MCF 10A (cell line): Measurements from ENCODE around the gene PTCD1. TPM values are rescaled to one million over a fixed set of nuclear protein-coding genes. Genes with fewer than 3 reads are reported as not detected.
A peak's percentile ranks its signal among the peaks of the same experiment; 100 is the strongest.

Source experiments
- BruUV-seq: library from RNA; stranded (reverse); fragments of 400-500 nt; replicated peaks from 2 replicates; lab custom pipeline; 2021; lab: Mats Ljungman, UMichigan
- CTCF ChIA-PET: fragments of 300-600 bp; sonication (Branson Sonifier 250); formaldehyde crosslinking; extraction: SDS; loops from one replicate; lab custom pipeline; 2021; ENCODE audit warnings: antibody characterized with exemption, inconsistent platforms; lab: Yijun Ruan, JAX
- POLR2A ChIA-PET: fragments of 300-600, 350-650 bp; sonication (Branson Sonifier 250); formaldehyde crosslinking; extraction: SDS; loops from one replicate; lab custom pipeline; 2020; ENCODE audit warnings: antibody characterized with exemption, inconsistent platforms; lab: Yijun Ruan, JAX
- DNase-seq: peaks from one replicate; pipeline ENCODE4 v3.0.0-alpha.2; 2018; ENCODE audit not compliant: unreplicated experiment
- H3K27ac Mint-ChIP-seq: one replicate; pipeline ENCODE4 v1.8.0; 2022; ENCODE audit warnings: mild to moderate bottlenecking, low read depth, mixed read lengths; ENCODE audit not compliant: unreplicated experiment
- H3K27me3 Mint-ChIP-seq: one replicate; pipeline ENCODE4 v1.8.0; 2022; ENCODE audit warnings: mixed read lengths; ENCODE audit not compliant: insufficient read depth, unreplicated experiment
- H3K36me3 Mint-ChIP-seq: one replicate; pipeline ENCODE4 v1.8.0; 2022; ENCODE audit warnings: mild to moderate bottlenecking, moderate library complexity, mixed read lengths; ENCODE audit not compliant: insufficient read depth, unreplicated experiment
- H3K4me1 Mint-ChIP-seq: one replicate; pipeline ENCODE4 v1.8.0; 2022; ENCODE audit warnings: mixed read lengths; ENCODE audit not compliant: insufficient read depth, unreplicated experiment
- H3K4me3 Mint-ChIP-seq: one replicate; pipeline ENCODE4 v1.8.0; 2022; ENCODE audit warnings: mild to moderate bottlenecking, moderate library complexity, mixed read lengths; ENCODE audit not compliant: unreplicated experiment
- H3K9me3 Mint-ChIP-seq: one replicate; pipeline ENCODE4 v1.8.0; 2022; ENCODE audit warnings: mixed read lengths; ENCODE audit not compliant: unreplicated experiment
- intact Hi-C: fragments of 100-400 bp; cut with micrococcal nuclease; formaldehyde crosslinking; loops from 2 replicates; pipeline ENCODE4 v1.14.1; 2022
- total RNA-seq: library from RNA; stranded (reverse); gene quantifications from 2 replicates; pipeline ENCODE4 v1.2.3, GENCODE V29; 2022
- TF ChIP-seq, protein P1 (sequence below): fragments of 200-600 bp; IDR thresholded peaks from one replicate; pipeline ENCODE4 v1.8.0; 2022; ENCODE audit warnings: antibody characterized with exemption, mild to moderate bottlenecking; ENCODE audit not compliant: unreplicated experiment

The PTCD1 gene
- total RNA-seq, 1 experiment from 2014 or later = 4.9 TPM

DNA sequence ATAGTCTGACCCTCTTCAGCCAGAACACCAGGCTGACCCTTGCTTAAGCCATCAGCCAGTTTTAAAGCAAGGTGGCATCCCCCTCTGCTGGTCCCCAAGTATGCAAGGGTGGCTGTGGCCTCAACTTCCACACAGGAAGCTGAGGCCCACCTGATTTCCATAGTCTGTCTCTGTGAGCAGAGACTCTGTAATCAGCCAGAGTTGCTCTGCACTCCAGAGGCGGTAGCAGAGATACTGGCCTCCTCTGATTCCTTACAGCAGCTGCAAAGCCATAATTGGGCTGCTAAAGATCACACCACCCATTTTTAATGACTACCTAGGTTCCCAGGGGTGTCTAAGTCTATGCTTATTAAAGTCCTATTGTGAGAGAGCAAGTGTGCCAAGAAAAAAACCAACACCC, 32.0 kb downstream of the PTCD1 start:
- peak overlapping the region; percentile 97 for H3K4me3 Mint-ChIP-seq
- H3K4me1 Mint-ChIP-seq = peaks cover 30% of the 10 kb centered on the region
- CTCF ChIA-PET = interaction anchor here (0.5 to 1.6 kb wide), 3 partner anchors 8 to 431 kb away, joined by 3 to 6 read pairs (median 4); no protein-coding TSS in a partner anchor
- no peaks in the 10 kb centered on the region for H3K27me3 Mint-ChIP-seq
- peaks cover 66% of the 10 kb centered on the region for H3K36me3 Mint-ChIP-seq
- POLR2A ChIA-PET = interaction anchor here (0.6 to 4.0 kb wide), 11 partner anchors 7 to 307 kb away, joined by 3 to 46 read pairs (median 5); no protein-coding TSS in a partner anchor
- no peaks in the 10 kb centered on the region for H3K9me3 Mint-ChIP-seq
- TF ChIP-seq, protein P1, sequence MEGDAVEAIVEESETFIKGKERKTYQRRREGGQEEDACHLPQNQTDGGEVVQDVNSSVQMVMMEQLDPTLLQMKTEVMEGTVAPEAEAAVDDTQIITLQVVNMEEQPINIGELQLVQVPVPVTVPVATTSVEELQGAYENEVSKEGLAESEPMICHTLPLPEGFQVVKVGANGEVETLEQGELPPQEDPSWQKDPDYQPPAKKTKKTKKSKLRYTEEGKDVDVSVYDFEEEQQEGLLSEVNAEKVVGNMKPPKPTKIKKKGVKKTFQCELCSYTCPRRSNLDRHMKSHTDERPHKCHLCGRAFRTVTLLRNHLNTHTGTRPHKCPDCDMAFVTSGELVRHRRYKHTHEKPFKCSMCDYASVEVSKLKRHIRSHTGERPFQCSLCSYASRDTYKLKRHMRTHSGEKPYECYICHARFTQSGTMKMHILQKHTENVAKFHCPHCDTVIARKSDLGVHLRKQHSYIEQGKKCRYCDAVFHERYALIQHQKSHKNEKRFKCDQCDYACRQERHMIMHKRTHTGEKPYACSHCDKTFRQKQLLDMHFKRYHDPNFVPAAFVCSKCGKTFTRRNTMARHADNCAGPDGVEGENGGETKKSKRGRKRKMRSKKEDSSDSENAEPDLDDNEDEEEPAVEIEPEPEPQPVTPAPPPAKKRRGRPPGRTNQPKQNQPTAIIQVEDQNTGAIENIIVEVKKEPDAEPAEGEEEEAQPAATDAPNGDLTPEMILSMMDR = no peak
- intact Hi-C loops = no loop called here
- no peak overlapping the region for H3K27ac Mint-ChIP-seq
- no peak for DNase-seq
- BruUV-seq = no TSS peak

GRCh38 chr7:99404977-99405320, 33.6 kb downstream of the PTCD1 start:
- peaks cover 66% of the 10 kb centered on the region for H3K36me3 Mint-ChIP-seq
- POLR2A ChIA-PET = no interaction called here
- BruUV-seq = no TSS peak

DNA sequence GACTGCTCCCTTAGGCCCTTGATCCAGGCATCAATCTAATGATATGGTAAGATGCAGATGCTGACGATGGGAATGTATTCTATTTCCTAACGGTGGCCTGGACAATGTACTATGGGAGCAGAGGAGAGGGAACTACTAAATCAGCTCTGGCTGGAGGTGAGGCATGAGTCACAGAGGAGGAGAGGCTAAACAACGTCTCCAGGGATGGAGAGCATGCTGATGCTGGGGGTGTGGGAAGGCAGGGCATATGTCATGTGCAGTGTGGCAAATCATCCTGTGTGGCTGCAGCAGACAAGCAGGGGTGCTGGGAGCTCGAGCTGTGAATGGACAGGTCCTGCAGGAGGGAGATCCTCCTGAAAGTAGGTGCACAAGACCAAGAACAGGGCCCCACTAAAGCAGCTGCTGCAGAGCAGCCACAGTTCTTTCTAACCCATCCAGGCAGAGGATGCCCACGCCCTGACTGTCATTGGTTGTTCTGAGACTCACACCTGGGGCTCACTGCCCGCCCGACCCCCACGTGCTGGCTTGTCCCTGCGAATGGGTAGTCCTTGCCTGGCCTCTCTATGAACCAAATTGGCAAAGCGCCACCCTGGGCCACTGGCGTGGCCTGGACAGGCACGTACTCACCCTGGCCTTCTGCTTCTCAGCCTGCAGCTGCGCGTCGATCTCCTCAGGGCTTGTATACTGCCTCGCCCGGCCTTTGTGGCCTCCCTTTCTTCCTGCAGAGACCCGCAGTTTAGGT, 34.2 kb downstream of the PTCD1 start:
- no peak for DNase-seq
- Mint-ChIP-seq H3K36me3 (peaks cover 70% of the 10 kb centered on the region), H3K4me1 (peaks cover 20% of the 10 kb centered on the region), H3K9me3 (no peaks in the 10 kb centered on the region), H3K27me3 (no peaks in the 10 kb centered on the region), H3K4me3 (no peak overlapping the region), H3K27ac (peak overlapping the region; percentile 16)
- ChIA-PET POLR2A (no interaction called here), CTCF (interaction anchor here (0.6 kb wide), 1 partner anchor 275 kb away, joined by 3 read pairs; no protein-coding TSS in a partner anchor)
- TF ChIP-seq, protein P1 = no peak
- intact Hi-C loops = no loop called here
- BruUV-seq = no TSS peak

More at GRCh38 chr7:99404977-99405320, 33.6 kb downstream of the PTCD1 start:
- intact Hi-C loops = no loop called here
- CTCF ChIA-PET = no interaction called here
- DNase-seq = no peak
- Mint-ChIP-seq H3K4me1 (peaks cover 20% of the 10 kb centered on the region), H3K27me3 (no peaks in the 10 kb centered on the region), H3K27ac (no peak overlapping the region), H3K9me3 (no peaks in the 10 kb centered on the region), H3K4me3 (no peak overlapping the region)
- TF ChIP-seq, protein P1 = no peak

DNA sequence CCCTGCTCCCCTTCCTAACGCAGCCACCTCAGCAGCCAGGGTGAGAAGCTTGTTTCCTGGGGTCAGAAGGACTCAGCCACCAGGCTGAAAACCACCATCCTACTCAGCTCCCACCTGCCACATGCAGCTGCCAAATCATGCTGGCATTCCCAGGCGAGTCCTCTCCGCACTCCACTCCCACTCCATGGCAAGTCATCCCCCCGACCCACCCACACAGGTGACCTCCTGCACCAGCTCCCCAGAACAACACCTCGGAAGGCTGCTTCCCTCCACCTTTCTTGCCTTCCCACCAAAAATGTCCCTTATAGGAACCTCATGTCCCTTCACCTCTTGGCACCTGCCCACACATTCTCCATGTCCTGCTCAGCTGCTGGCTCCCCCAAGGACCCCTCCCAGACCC, 34.8 kb downstream of the PTCD1 start:
- Mint-ChIP-seq H3K9me3 (no peaks in the 10 kb centered on the region), H3K27me3 (no peaks in the 10 kb centered on the region), H3K4me1 (peaks cover 20% of the 10 kb centered on the region), H3K4me3 (no peak overlapping the region), H3K36me3 (peaks cover 73% of the 10 kb centered on the region), H3K27ac (peak overlapping the region; percentile 21)
- intact Hi-C loops = no loop called here
- TF ChIP-seq, protein P1 = no peak
- CTCF ChIA-PET = interaction anchor here (0.5 to 0.6 kb wide), 2 partner anchors 28 to 274 kb away, joined by 3 to 4 read pairs; no protein-coding TSS in a partner anchor
- DNase-seq = no peak
- no TSS peak for BruUV-seq
- POLR2A ChIA-PET = no interaction called here
